Mesodermal cell (in vitro differentiated cells): ENCODE results near the gene TPSD1.
"Not testable (repeated sequence)": the region's sequence is repeated elsewhere in the genome, so short reads cannot be mapped to it uniquely, and the experiment has no call there.

Source experiments
- H3K27ac ChIP-seq: 2 replicates; pipeline ENCODE4 v1.7.0; 2013; ENCODE audit warnings: mild to moderate bottlenecking, low read depth, low read length, moderate library complexity; ENCODE audit not compliant: severe bottlenecking
- H3K36me3 ChIP-seq: 2 replicates; pipeline ENCODE4 v1.7.1; 2013; ENCODE audit warnings: mild to moderate bottlenecking, low read length, moderate library complexity; ENCODE audit not compliant: control insufficient read depth, insufficient read depth
- H3K4me1 ChIP-seq: one replicate; pipeline ENCODE4 v1.7.1; 2013; ENCODE audit warnings: mild to moderate bottlenecking, low read length; ENCODE audit not compliant: insufficient read depth, control insufficient read depth, poor library complexity, severe bottlenecking
- H3K4me3 ChIP-seq: 2 replicates; pipeline ENCODE4 v1.7.0; 2013; ENCODE audit warnings: low read length, control low read depth, mild to moderate bottlenecking; ENCODE audit not compliant: insufficient read depth, poor library complexity, severe bottlenecking; ENCODE audit errors: extremely low read depth
- H3K9me3 ChIP-seq: 2 replicates; pipeline ENCODE4 v1.7.1; 2013; ENCODE audit warnings: mild to moderate bottlenecking, low read length, moderate library complexity; ENCODE audit not compliant: control insufficient read depth
- WGBS, 2 experiments: methylation state at CpG; one replicate each; pipeline ENCODE4 v1.1.5; 2013; ENCODE audit warnings: missing lambda C conversion rate in 2 of 2; ENCODE audit not compliant: insufficient coverage in 2 of 2; 5-methylcytosine and 5-hydroxymethylcytosine counted together

The TPSD1 gene

DNA sequence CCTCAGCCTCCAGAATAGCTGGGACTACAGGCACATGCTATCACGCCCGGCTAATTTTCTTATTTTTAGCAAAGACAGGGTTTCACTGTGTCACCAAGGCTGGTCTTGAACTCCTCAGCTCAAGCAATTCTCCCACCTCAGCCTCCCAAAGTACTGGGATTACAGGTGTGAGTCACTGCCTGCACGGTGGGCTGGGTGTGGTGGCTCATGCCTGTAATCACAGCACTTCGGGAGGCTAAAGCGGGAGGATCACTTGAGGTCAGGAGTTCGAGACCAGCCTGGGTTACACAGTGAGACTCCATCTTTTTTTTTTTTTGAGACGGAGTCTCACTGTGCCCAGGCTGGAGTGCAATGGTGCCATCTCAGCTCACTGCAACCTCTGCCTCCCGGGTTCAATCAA, 36.9 kb downstream of the TPSD1 start:
- H3K4me3 ChIP-seq, H3K36me3 ChIP-seq, H3K27ac ChIP-seq, H3K9me3 ChIP-seq: not testable (repeated sequence)
- peaks cover 14% of the 10 kb centered on the region for H3K4me1 ChIP-seq
- WGBS, 2 experiments: 85 to 89% methylated on average over 4 to 5 of the region's 8 CpGs

DNA sequence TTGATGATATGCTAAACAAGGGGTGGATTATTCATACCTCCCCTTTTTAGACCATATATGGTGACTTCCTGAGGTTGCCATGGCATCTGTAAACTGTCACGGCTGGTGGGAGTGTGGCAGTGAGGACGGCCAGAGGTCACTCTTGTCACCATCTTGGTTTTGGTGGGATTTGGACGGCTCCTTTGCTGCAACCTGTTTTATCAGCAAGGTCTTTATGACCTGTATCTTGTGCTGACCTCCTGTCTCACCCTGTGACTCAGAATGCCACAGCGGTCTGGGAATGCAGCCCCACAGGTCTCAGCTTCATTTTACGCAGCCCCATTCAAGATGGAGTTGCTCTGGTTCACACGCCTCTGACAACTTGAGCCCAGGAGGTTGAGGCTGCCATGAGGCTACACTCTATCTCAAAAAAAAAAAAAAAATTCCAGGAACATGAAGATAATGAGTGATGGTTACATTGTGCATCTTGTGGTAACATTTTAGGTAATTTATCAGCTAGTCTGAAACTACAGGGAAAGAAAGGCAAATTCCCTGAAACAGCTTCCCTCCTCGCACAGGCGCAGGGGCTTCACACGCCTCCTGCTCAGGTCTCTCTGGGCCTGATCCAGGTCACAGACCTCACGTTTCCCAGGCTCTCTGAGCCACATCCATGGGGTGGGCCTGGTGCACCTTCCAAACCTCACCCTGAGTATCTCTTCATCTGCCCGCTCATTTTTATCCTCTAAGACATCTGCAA, 38.2 kb downstream of the TPSD1 start:
- Histone ChIP-seq H3K36me3 (no peaks in the 10 kb centered on the region), H3K4me3 (no peak overlapping the region)
- 86 to 88% methylated on average over 8 to 9 of the region's 11 CpGs for WGBS, 2 experiments

DNA sequence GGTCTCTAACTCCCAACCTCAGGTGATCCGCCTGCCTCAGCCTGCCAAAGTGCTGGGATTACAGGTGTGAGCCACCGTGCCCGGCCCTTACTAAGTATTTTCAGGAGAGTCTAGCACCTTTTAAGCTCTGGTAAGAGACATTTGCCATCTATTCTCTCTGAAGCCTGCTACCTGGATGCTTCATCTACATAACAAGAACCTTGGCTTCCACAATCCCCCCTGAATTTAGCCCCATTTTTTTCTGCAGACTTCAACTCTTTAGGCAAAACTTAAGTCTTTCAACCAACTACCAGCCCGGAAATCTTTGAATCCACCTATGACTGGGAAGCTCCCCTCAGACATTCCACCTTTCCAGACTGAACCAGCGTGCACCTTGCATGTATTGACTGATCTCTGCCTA, 39.6 kb downstream of the TPSD1 start:
- H3K27ac ChIP-seq: no peak overlapping the region
- H3K36me3 ChIP-seq: no peaks in the 10 kb centered on the region
- WGBS, 2 experiments: 49 to 64% methylated on average over 3 to 5 of the region's 5 CpGs
- no peaks in the 10 kb centered on the region for H3K9me3 ChIP-seq
- H3K4me3 ChIP-seq: no peak overlapping the region
- H3K4me1 ChIP-seq: peaks cover 9% of the 10 kb centered on the region

More for the DNA sequence above, 38.2 kb downstream of the TPSD1 start:
- H3K4me1 ChIP-seq: peaks cover 14% of the 10 kb centered on the region
- no peak overlapping the region for H3K27ac ChIP-seq
- H3K9me3 ChIP-seq: no peaks in the 10 kb centered on the region

DNA sequence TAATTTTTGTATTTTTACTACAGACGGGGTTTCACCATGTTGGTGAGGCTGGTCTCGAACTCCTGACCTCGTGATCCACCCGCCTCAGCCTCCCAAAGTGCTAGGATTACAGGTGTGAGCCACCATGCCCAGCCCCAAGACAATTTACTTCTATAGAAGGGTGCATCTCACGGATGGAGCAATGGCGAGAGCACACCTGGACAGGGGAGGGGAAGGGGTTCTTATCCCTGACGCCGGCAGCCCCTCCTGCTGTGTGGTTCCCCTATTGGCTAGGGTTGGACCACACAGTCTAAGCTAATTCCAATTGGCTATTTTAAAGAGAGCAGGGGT, 40.8 kb downstream of the TPSD1 start:
- not testable (repeated sequence) for H3K9me3 ChIP-seq, H3K36me3 ChIP-seq, H3K4me1 ChIP-seq, H3K27ac ChIP-seq, H3K4me3 ChIP-seq
- WGBS, 2 experiments: 89 to 94% methylated on average over 6 to 7 of the region's 8 CpGs

DNA sequence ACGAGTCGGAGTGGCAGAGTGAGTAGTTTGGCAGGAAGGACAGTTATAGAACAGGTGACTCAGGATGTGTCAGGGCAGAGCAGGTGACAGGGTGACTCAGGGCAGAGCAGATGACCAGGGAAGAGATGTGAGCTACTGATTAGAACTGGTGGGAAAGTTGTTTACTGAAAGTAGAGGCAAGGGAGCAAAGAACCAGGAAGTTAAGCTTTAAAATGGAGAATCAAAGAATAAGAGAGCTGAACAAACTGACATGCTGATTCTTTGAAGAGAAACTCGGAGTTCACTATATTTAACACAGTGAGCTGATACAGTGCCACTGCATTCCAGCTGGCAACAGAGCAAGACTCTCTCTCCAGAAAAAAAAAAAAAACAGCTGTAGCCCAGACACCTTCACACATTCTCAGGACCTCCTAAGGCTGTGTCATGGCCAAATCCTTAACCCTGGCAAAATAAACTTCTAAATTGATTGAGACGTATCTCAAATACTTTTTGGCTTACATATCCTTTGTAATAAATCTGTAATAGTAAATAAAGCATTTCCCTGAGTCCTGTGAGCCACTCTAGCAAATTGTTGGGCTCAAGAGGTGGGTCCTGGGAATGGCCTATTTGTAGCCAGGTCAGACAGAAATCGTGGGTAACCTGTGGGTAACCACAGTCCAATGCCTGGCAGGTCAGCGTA, 41.3 kb downstream of the TPSD1 start:
- H3K9me3 ChIP-seq: no peaks in the 10 kb centered on the region
- no peaks in the 10 kb centered on the region for H3K36me3 ChIP-seq
- WGBS, 2 experiments: 91 to 100% methylated on average over 2 to 4 of the region's 6 CpGs
- peaks cover 9% of the 10 kb centered on the region for H3K4me1 ChIP-seq
- peak overlapping the region; percentile 16 for H3K27ac ChIP-seq
- no peak overlapping the region for H3K4me3 ChIP-seq

DNA sequence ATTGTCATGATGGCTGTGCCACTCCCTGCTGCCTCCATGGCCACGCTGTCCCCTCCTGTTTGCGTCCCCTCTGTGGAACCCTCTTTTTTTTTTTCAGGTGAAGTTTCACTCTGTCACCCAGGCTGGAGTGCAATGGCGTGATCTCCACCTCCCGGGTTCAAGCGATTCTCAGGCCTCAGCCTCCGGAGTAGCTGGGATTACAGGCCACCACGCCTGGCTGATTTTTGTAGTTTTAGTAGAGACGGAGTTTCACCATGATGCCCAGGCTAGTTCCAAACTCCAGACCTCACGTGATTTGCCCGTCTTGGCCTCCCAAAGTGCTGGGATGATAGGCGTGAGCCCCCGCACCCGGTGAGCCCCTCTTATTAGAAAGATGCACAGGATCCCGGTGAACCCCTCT, 42.5 kb downstream of the TPSD1 start:
- H3K4me3 ChIP-seq: no peak overlapping the region
- H3K9me3 ChIP-seq: no peaks in the 10 kb centered on the region
- no peaks in the 10 kb centered on the region for H3K36me3 ChIP-seq
- H3K4me1 ChIP-seq: peaks cover 9% of the 10 kb centered on the region
- H3K27ac ChIP-seq: no peak overlapping the region
- WGBS, 2 experiments: 90 to 93% methylated on average over 14 of the region's 14 CpGs

DNA sequence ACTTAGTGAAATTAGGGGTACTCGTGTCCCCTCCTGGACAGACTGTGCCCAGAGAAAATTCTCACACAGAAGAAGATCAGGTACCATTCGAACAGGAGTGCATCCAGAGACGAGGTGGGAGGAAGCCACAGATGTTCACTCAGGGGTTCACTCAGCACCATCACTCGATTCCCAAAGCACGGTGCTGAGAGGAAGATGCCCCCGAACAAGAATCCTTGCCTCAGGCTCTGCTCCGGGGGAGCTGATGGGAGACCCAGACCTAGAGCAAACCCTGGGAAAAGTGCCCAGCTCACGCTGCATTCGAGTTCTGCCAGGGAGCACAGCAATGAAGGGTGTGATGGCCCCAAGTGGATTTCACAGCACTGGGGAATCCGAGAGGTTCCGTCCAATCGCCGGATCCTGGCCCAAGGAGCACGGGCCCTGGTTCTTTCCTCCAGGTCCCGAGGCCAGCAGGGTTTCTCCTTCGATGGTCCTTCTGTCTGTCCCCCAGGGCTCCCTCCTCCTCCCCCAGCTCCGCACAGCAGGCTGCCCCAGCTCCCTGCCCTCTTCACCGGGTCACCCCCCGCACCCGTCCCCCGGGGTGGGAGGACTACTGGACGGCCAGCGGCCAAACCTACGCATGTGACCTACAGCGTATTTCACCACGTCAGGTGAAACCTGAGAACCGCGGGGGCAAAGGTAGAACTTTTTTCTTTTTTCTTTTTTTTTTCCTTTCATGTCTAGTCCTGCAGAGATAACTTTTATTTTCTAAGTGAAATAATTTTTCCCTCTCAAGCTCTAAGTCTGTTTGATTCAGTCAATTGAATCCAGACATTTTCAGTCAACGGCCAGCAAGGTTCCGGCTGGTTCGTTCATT, 43.4 kb downstream of the TPSD1 start:
- Histone ChIP-seq H3K27ac (no peak overlapping the region), H3K36me3 (no peaks in the 10 kb centered on the region), H3K9me3 (no peaks in the 10 kb centered on the region), H3K4me3 (no peak overlapping the region), H3K4me1 (peaks cover 9% of the 10 kb centered on the region)
- 82 to 84% methylated on average over 28 of the region's 31 CpGs for WGBS, 2 experiments

DNA sequence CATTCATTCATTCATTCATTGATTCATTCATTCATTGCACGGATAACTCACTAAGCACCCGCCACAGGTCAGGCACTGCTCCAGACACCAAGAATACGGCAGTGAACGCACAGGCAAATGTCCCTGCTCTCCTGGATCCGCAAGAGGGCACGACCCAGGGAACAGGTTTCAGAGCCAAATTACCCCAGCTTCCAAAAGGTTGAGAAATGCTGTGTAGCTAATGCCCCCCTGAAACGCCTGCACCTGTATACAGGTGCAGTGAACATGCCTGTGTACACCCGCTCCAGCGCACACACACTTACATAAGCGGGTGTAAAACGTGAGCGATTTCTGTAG, 44.0 kb downstream of the TPSD1 start:
- 86 to 87% methylated on average over 11 to 12 of the region's 12 CpGs for WGBS, 2 experiments
- Histone ChIP-seq H3K36me3 (no peaks in the 10 kb centered on the region), H3K4me1 (peaks cover 9% of the 10 kb centered on the region), H3K9me3 (no peaks in the 10 kb centered on the region), H3K27ac (no peak overlapping the region), H3K4me3 (no peak overlapping the region)

DNA sequence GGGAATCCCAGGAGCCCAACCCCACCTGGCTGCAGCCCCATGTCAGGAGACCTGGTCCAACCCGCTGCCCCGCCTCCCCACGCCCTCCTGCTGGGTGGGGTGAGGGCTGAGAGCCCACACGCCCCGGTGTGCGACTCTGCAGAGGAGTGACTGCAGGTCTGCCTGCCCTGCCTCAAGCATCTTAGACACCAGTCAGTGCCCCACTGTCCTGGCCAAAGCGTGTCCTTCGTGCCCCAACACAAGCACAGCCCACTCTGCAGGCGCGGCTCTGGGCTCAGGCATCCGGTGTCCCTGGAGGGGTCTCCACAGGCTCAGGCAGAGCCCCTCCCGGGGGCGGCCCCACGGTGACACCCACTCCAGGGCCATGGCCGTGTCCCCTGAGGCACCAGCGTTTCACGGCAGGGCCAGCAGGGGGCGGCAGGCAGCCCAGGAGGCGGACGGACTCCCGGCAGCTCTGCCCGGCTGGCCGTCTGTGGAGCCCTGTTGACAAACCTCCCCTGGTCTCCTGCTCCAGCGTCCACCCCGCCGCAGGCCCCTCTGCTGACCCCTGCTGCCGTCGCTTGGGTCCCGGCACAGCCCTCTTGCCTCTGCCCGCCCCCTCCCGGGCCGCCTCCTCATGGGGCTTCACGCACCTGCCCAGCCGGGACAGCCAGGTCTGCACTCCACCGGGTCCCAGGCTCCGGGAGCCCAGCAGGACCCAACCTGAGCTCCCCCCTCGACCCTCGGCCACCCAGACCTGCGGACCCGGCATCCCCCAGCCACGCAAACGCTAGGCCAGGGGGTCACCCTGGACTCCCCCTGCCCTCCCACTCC, 45.0 kb downstream of the TPSD1 start:
- H3K4me3 ChIP-seq: no peak overlapping the region
- WGBS, 2 experiments: 27 to 30% methylated on average over 29 to 42 of the region's 42 CpGs
- H3K36me3 ChIP-seq: no peaks in the 10 kb centered on the region
- H3K27ac ChIP-seq: no peak overlapping the region
- H3K4me1 ChIP-seq: peaks cover 9% of the 10 kb centered on the region
- no peaks in the 10 kb centered on the region for H3K9me3 ChIP-seq

DNA sequence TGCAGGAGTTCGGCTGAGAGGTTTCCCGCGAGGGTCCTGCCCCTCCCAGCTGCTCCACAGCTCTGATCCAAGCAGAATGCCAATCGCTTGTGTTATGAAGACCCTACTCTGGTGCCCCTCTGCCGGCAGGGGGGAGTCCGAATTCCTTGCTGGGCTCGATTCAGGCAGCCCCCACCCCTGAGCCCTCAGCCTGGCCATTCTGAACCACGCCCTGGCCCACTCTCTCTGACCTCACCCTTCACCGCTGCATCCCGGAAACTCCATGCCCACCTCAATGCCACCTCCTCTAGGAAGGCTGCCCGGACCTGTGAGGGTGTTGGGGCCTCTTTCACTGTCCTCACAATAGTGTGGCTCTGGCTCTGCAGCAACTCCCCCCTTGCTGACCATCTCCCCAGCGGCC, 45.7 kb downstream of the TPSD1 start:
- Histone ChIP-seq H3K4me1 (peaks cover 9% of the 10 kb centered on the region), H3K4me3 (no peak overlapping the region), H3K9me3 (no peaks in the 10 kb centered on the region), H3K27ac (no peak overlapping the region), H3K36me3 (no peaks in the 10 kb centered on the region)
- WGBS, 2 experiments: 86 to 93% methylated on average over 9 to 12 of the region's 12 CpGs
